Measurements from ENCODE around the gene VWCE.

VWCE gene

GRCh38 chr11:61281581-61282250 is 13.4 kb downstream of the VWCE start:
- DNase-seq (ENCODE audit: low read depth in 3 of 3), result no peak

GRCh38 chr11:61280883-61281580 is 14.1 kb downstream of the VWCE start:
- DNase-seq (ENCODE audit: low read depth in 3 of 3), result no peak

- DNase-seq (ENCODE audit: low read depth in 3 of 3), result no peak
These were observed 15.0 kb downstream of the VWCE start for GRCh38 chr11:61279934-61280659.

GRCh38 chr11:61278001-61278470 is 17.1 kb downstream of the VWCE start:
- DNase-seq (ENCODE audit: low read depth in 3 of 3), result no peak

GRCh38 chr11:61277186-61278000 is 17.7 kb downstream of the VWCE start:
- DNase-seq (ENCODE audit: low read depth in 3 of 3), result no peak

GRCh38 chr11:61275191-61275590 is 19.9 kb downstream of the VWCE start:
- no peak for DNase-seq (ENCODE audit: low read depth in 3 of 3)

GRCh38 chr11:61274084-61274483 is 21.0 kb downstream of the VWCE start:
- no peak for DNase-seq (ENCODE audit: low read depth in 3 of 3)

- no peak for DNase-seq (ENCODE audit: low read depth in 3 of 3)
These were observed 21.7 kb downstream of the VWCE start for GRCh38 chr11:61273178-61274078.

GRCh38 chr11:61272731-61273130 is 22.4 kb downstream of the VWCE start:
- no peak for DNase-seq (ENCODE audit: low read depth in 3 of 3)

GRCh38 chr11:61270354-61271076 is 24.6 kb downstream of the VWCE start:
- no peak for DNase-seq (ENCODE audit: low read depth in 3 of 3)

GRCh38 chr11:61268588-61269250 is 26.4 kb downstream of the VWCE start:
- DNase-seq (ENCODE audit: low read depth in 3 of 3), result no peak

GRCh38 chr11:61267437-61267841 is 27.7 kb downstream of the VWCE start:
- no peak for DNase-seq (ENCODE audit: low read depth in 3 of 3)

GRCh38 chr11:61266602-61267001 is 28.5 kb downstream of the VWCE start:
- DNase-seq (ENCODE audit: low read depth in 3 of 3), result no peak

GRCh38 chr11:61265357-61265756 is 29.8 kb downstream of the VWCE start:
- DNase-seq (ENCODE audit: low read depth in 3 of 3), result no peak

- no peak for DNase-seq (ENCODE audit: low read depth in 3 of 3)
These were observed 30.3 kb downstream of the VWCE start for GRCh38 chr11:61264795-61265194.

- DNase-seq (ENCODE audit: low read depth in 3 of 3), result no peak
These were observed 30.7 kb downstream of the VWCE start for GRCh38 chr11:61264371-61264770.

- no peak for DNase-seq (ENCODE audit: low read depth in 3 of 3)
These were observed 35.8 kb downstream of the VWCE start for GRCh38 chr11:61259363-61259762.

- DNase-seq (ENCODE audit: low read depth in 3 of 3), result no peak
These were observed 36.6 kb downstream of the VWCE start for GRCh38 chr11:61258546-61258945.

GRCh38 chr11:61256710-61257482 is 38.2 kb downstream of the VWCE start:
- DNase-seq (ENCODE audit: low read depth in 3 of 3), result no peak
